Prostate gland (tissue), 2 donors: Measurements from ENCODE around the gene INKA1. TPM values are rescaled to one million over a fixed set of nuclear protein-coding genes. Genes with fewer than 3 reads are reported as not detected.

Experiments
- DNase-seq: peaks from one replicate; pipeline ENCODE4 v3.0.0-alpha.2; 2019; ENCODE audit warnings: low spot score
- H3K27ac ChIP-seq, 2 donors: fragments of 200-600 bp; sonication (generic); 2 replicates each; pipeline ENCODE4 v1.5.1; 2017 to 2019
- H3K27me3 ChIP-seq: fragments of 200-600 bp; sonication (generic); replicated peaks from 2 replicates; pipeline ENCODE4 v1.5.1; 2019; ENCODE audit not compliant: insufficient read depth
- H3K36me3 ChIP-seq, 2 donors: fragments of 200-600 bp; sonication (generic); 1 replicate in 1 of 2; 2 replicates in 1 of 2; pipeline versions ENCODE4 v1.5.1 to v1.8.1; 2017 to 2019
- H3K4me1 ChIP-seq: fragments of 200-600 bp; sonication (generic); replicated peaks from 2 replicates; pipeline ENCODE4 v1.5.1; 2019
- H3K4me3 ChIP-seq, 2 donors: fragments of 200-600 bp; sonication (generic); 2 replicates each; pipeline ENCODE4 v1.5.1; 2017 to 2019
- H3K9me3 ChIP-seq: fragments of 200-600 bp; sonication (generic); 2 replicates; pipeline ENCODE4 v1.5.1; 2017
- POLR2A ChIP-seq: fragments of 450-650 bp; IDR thresholded peaks from one replicate; pipeline ENCODE4 v1.6.1; 2016; ENCODE audit warnings: antibody characterized with exemption, mild to moderate bottlenecking
- POLR2AphosphoS5 ChIP-seq: sonication (generic); formaldehyde crosslinking; IDR thresholded peaks from one replicate; pipeline ENCODE4 v1.6.1; 2017; ENCODE audit warnings: antibody characterized with exemption
- WGBS: methylation state at CpG from one replicate; pipeline ENCODE4 v1.1.5; 2018; 5-methylcytosine and 5-hydroxymethylcytosine counted together
- intact Hi-C: fragments of 100-400 bp; cut with DNase I; formaldehyde crosslinking; loops from one replicate; pipeline ENCODE4 v1.14.2; 2022
- total RNA-seq, 2 donors: library from RNA; depleted of rRNA; stranded (reverse); fragments of >200 nt; gene quantifications; one replicate each; pipeline ENCODE4 v1.1.0, GENCODE V29; 2016
- TF ChIP-seq, protein P1 (sequence below), 4 experiments: fragments of 200-600 bp in 2 of 4; fragments of 450-650 bp in 2 of 4; sonication (generic) in 2 of 4; IDR thresholded peaks; 1 replicate in 3 of 4; 2 replicates in 1 of 4; pipeline ENCODE4 v1.5.1; 2016 to 2019; ENCODE audit warnings: antibody characterized with exemption in 4 of 4, mild to moderate bottlenecking in 2 of 4, moderate library complexity in 2 of 4

INKA1 gene
- total RNA-seq, 2 donors from 2014 or later, result 4.0 to 8.1 TPM

DNA sequence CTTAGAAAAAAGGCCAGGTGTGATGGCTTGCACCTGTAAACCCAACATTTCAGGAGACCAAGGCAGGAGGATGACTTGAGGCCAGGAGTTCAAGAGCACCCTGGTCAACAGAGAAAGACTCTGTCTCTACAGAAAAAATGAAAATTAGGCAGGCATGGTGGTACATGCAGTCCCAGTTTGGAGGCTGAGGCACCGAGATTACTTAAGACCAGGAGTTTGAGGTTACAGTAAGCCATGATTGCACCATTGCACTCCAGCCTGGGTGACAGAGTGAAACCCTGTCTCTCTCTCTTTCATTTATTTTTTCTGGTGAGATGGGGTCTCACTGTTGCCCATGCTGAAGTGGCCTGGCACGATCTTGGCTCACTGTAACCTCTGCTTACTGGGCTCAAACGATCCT lies 41.4 kb upstream of the INKA1 start:
- Histone ChIP-seq H3K9me3 (no peaks in the 10 kb centered on the region), H3K4me1 (no peaks in the 10 kb centered on the region), H3K27ac (no peak overlapping the region), H3K27me3 (no peaks in the 10 kb centered on the region), H3K4me3 (no peak overlapping the region), H3K36me3 (no peaks in the 10 kb centered on the region)
- TF ChIP-seq, protein P1, sequence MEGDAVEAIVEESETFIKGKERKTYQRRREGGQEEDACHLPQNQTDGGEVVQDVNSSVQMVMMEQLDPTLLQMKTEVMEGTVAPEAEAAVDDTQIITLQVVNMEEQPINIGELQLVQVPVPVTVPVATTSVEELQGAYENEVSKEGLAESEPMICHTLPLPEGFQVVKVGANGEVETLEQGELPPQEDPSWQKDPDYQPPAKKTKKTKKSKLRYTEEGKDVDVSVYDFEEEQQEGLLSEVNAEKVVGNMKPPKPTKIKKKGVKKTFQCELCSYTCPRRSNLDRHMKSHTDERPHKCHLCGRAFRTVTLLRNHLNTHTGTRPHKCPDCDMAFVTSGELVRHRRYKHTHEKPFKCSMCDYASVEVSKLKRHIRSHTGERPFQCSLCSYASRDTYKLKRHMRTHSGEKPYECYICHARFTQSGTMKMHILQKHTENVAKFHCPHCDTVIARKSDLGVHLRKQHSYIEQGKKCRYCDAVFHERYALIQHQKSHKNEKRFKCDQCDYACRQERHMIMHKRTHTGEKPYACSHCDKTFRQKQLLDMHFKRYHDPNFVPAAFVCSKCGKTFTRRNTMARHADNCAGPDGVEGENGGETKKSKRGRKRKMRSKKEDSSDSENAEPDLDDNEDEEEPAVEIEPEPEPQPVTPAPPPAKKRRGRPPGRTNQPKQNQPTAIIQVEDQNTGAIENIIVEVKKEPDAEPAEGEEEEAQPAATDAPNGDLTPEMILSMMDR (IDR thresholded peaks at IDR 0.05), result no peak
- TF ChIP-seq POLR2AphosphoS5, result no peak
- no peak for TF ChIP-seq POLR2A
- DNase-seq, result no peak
- intact Hi-C loops, result no loop called here
- WGBS, result 90% methylated on average over 3 of the region's 3 CpGs

DNA sequence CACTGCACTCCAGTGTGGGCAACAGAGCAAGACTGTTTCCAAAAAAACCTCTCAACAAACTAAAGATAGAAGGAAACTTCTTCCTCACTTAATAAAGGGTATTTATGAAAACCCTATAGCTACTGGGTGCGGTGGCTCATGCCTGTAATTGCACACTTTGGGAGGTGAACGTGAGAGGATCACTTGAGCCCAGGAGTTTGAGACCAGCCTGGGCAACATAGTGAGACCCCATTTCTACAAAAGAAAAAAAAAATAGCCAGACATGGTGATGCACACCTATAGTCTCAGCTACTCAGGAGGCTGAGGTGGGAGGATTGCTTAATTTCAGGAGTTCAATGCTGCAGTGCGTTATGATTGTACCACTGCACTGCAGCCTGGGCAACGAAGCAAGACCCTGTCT lies 39.1 kb upstream of the INKA1 start:
- DNase-seq, result no peak
- Histone ChIP-seq H3K27me3 (no peaks in the 10 kb centered on the region), H3K4me3 (no peak overlapping the region), H3K9me3 (no peaks in the 10 kb centered on the region), H3K36me3 (no peaks in the 10 kb centered on the region), H3K4me1 (no peaks in the 10 kb centered on the region), H3K27ac (no peak overlapping the region)
- intact Hi-C loops, result no loop called here
- TF ChIP-seq POLR2AphosphoS5 (no peak), POLR2A (no peak)
- TF ChIP-seq, protein P1 (IDR thresholded peaks at IDR 0.05), result no peak
- WGBS, result 95% methylated on average over 4 of the region's 4 CpGs

DNA sequence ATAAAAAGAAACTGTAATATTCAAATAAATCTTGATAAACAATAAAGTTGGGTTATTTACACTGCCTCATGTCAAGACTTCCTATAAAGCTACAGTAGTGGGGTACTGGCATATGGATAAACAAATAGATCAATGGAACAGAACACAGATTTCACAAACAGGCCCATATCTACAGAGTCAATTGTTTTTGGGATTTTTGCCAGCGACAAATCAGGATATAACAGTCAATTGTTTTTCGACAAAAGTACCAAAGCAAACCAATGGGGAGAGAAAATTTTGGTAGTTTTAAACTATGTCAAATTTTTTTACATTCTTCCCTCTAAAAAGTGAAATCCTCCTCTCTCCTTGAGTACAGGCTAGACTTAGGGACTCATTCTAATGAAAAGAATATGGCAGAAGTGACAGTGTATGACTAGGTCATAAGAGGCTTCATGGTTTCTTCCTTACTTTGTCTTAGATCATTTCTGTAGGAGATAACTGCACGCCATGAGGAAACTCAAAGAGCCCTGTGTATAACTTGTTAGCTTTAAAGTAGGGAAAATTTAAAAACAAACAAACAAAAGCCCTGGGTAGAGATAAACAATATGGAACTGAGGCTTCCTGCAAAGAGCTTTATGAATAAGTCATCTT lies 33.7 kb upstream of the INKA1 start:
- Histone ChIP-seq H3K27me3 (no peaks in the 10 kb centered on the region), H3K27ac (no peak overlapping the region), H3K4me3 (no peak overlapping the region), H3K9me3 (no peaks in the 10 kb centered on the region), H3K36me3 (no peaks in the 10 kb centered on the region), H3K4me1 (no peaks in the 10 kb centered on the region)
- no peak for DNase-seq
- TF ChIP-seq POLR2A (no peak), POLR2AphosphoS5 (no peak)
- TF ChIP-seq, protein P1 (IDR thresholded peaks at IDR 0.05), result no peak
- intact Hi-C loops, result no loop called here
- WGBS, result 85% methylated on average over 3 of the region's 3 CpGs

DNA sequence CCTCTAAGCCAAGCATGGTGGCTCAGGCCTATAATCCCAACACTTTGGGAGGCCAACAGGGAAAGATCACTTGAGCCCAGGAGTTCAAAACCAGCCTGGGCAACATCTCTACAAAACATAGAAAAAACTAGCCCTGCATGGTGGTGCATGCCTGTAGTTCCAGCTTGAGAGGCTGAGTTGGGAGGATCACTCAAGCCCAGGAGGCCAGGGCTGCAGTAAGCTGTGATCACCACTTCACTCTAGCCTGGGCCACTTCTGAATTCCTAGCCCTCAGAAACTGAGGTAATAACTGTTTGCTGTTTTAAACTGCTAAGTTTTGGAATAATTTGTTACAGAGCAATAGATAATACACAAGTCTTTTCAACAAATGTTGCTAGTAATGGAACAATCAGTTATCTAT lies 33.1 kb upstream of the INKA1 start:
- Histone ChIP-seq H3K36me3 (no peaks in the 10 kb centered on the region), H3K4me1 (no peaks in the 10 kb centered on the region), H3K27me3 (no peaks in the 10 kb centered on the region), H3K27ac (no peak overlapping the region), H3K9me3 (no peaks in the 10 kb centered on the region), H3K4me3 (no peak overlapping the region)
- DNase-seq, result no peak
- intact Hi-C loops, result no loop called here
- TF ChIP-seq POLR2AphosphoS5 (no peak), POLR2A (no peak)
- TF ChIP-seq, protein P1 (IDR thresholded peaks at IDR 0.05), result no peak

DNA sequence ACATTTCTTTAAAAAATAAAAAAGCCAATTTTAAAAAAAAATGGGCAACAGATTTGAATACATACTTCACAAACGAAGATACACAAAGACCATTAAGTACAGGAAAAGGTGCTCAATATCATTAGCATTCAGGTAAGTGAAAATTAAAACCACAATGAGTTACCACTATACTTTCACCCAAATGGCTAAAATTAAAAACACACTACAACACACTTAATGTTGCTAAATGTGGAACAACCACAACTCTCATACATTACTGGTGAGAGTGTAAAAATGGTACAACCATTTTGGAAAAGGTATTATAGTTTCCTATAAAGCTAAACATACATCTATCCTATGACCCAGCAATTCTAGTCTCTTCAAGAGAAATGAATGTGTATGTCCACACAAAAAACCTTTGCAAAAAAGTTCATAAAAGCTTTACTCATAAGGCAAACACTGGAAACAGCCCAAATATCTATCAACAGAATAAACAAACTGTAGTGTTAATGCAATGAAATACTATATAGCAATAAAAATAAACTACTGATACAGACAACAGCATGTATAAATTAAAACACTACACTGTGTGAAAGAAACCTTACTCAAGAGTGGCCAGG lies 31.6 kb upstream of the INKA1 start:
- no peak for DNase-seq
- Histone ChIP-seq H3K4me1 (no peaks in the 10 kb centered on the region), H3K27me3 (no peaks in the 10 kb centered on the region), H3K9me3 (no peaks in the 10 kb centered on the region), H3K27ac (no peak overlapping the region), H3K4me3 (no peak overlapping the region), H3K36me3 (no peaks in the 10 kb centered on the region)
- WGBS, result 73% methylated on average over 1 of the region's 1 CpG
- TF ChIP-seq, protein P1 (IDR thresholded peaks at IDR 0.05), result no peak
- TF ChIP-seq POLR2AphosphoS5 (no peak), POLR2A (no peak)
- intact Hi-C loops, result no loop called here
